K562 (cell line): Measurements from ENCODE around the gene PCBP3.

Experiments used
- ATF3 ChIP-seq, 2 experiments: fragments of 450-650 bp in 1 of 2; sonication (generic) in 1 of 2; formaldehyde crosslinking in 1 of 2; IDR thresholded peaks in 1 of 2; conservative IDR thresholded peaks in 1 of 2; 2 replicates each; pipeline versions ENCODE4 v1.6.1 to v1.8.1; 2016 to 2023; ENCODE audit warnings: mild to moderate bottlenecking in 2 of 2, moderate library complexity in 2 of 2, inconsistent platforms in 1 of 2, missing genetic modification reagents in 1 of 2
- FOXO4 ChIP-seq: fragments of 450-650 bp; formaldehyde crosslinking; IDR thresholded peaks from 2 replicates; pipeline ENCODE4 v1.4.0; 2020; ENCODE audit warnings: mild to moderate bottlenecking, moderate library complexity
- FOXP1 ChIP-seq: sonication (generic); formaldehyde crosslinking; IDR thresholded peaks from 2 replicates; pipeline ENCODE4 v1.8.0; 2022; ENCODE audit warnings: mild to moderate bottlenecking, missing genetic modification reagents
- REST ChIP-seq, 2 experiments: fragments of 450-650 bp; formaldehyde crosslinking in 1 of 2; IDR thresholded peaks; 2 replicates each; pipeline versions ENCODE4 v1.4.0 to v1.6.1; 2014 to 2020; ENCODE audit warnings: mild to moderate bottlenecking in 2 of 2, borderline replicate concordance in 1 of 2, low read depth in 1 of 2
- TCF7L2 ChIP-seq: fragments of 150-350 bp; IDR thresholded peaks from 2 replicates; pipeline ENCODE4 v1.6.1; 2016; ENCODE audit warnings: low read depth, mild to moderate bottlenecking, low read length, moderate library complexity

GRCh38 chr21:45935628-45936027, 292.1 kb downstream of the PCBP3 start:
- TF ChIP-seq TCF7L2: no peak
- no peak for TF ChIP-seq FOXO4 (CRISPR knock-in tag)
- no peak for TF ChIP-seq REST (IDR thresholded peaks at IDR 0.05; ENCODE audit: borderline replicate concordance)
- no peak for TF ChIP-seq REST (CRISPR knock-in tag; IDR thresholded peaks at IDR 0.05; ENCODE audit: low read depth)
- TF ChIP-seq FOXP1 (CRISPR knock-in tag): no peak
- TF ChIP-seq ATF3 (IDR thresholded peaks at IDR 0.05): no peak
- TF ChIP-seq ATF3 (CRISPR knock-in tag; conservative IDR thresholded peaks at IDR 0.05): no peak
